ENCODE measurements around the gene MYH13. TPM values are rescaled to one million over a fixed set of nuclear protein-coding genes. Genes with fewer than 3 reads are reported as not detected.

The MYH13 gene
- not detected in 2 replicates for total RNA-seq

DNA sequence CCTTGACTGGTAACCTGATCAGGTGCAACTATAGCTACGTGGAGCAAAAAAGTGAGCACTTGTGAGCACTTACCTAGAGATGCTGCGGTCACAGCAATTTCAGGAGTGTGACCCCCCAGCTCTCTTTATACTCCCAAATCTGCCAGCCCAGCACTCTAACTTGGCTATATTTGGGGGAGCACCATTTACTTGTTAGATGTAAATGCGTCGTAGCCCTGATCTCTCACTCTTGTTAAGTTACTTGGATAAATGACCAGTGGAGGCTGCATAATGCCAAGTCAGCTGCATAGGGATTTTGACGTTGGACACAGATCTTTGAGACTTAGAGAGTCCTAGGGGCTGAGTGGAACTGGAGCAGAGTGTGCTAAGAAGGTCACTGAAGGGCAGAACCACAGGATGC lies at the start of gene MYH13:
MYH13 (minus strand) TSS at position 101 of the 400 bp plus-strand sequence. CDS start 8,476 bp downstream, outside the sequence.

DNA sequence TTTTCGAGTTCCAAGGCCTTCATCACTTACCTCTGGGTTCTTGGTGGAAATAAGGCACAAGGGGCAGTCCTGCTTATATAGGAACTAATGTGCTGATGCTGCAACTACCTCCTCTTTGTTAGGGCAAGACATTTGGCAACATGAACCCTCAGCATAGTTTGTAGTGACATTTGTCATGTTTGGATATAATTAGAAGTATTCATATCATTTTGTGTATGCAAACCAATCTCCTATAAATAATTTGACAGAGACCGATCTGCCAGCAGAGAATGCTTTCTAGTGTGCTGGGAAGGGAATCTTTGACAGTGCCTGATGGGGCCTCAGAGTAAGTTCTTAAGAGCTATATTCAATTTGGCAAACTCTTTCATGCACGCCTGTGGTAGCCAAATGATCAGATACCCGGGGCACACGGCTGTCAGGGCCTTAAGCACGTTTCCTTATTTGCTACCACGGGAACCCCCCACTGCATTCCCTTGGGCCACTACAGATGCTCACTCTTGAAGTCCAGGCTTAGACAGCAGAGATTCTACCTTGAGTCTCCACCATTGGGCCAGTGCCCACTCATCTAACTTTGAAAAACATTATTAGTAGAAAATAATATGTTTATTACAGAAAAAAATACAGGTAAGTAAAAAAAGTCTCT lies 49.2 kb upstream of the MYH13 start, which contains the start of gene MYH8:
MYH8 (minus strand) TSS at position 51 of the 643 bp plus-strand sequence. CDS start 1,723 bp downstream, outside the sequence.

Other genes with a start within 250 kb of the MYH13 start
- gene GAS7, start 174.4 kb downstream of the MYH13 start, total RNA-seq: 32.1 and 48.0 TPM in 2 replicates
- gene MYH8, start 48.9 kb upstream of the MYH13 start, total RNA-seq: not detected in 2 replicates
- gene MYH4, start 96.6 kb upstream of the MYH13 start, total RNA-seq: not detected in 2 replicates
- gene MYH1, start 145.5 kb upstream of the MYH13 start, total RNA-seq: not detected in 2 replicates
- not detected in 2 replicates for gene MYH2, start 176.7 kb upstream of the MYH13 start, total RNA-seq

Data from hair follicle dermal papilla cell (primary cell).